Esophagus muscularis mucosa (tissue), 3 donors: ENCODE results near the gene USP25.

Experiments
- CTCF ChIP-seq, 3 experiments: fragments of 200-600 bp in 2 of 3; fragments of 450-650 bp in 1 of 3; sonication (generic) in 2 of 3; IDR thresholded peaks; one replicate each; pipeline ENCODE4 v1.5.1; 2017 to 2019; ENCODE audit warnings: antibody characterized with exemption in 3 of 3, mild to moderate bottlenecking in 2 of 3, moderate library complexity in 1 of 3
- POLR2AphosphoS5 ChIP-seq, 2 donors: sonication (generic); formaldehyde crosslinking; IDR thresholded peaks; one replicate each; pipeline ENCODE4 v1.6.1; 2017; ENCODE audit warnings: antibody characterized with exemption in 2 of 2

- no peak for TF ChIP-seq CTCF (IDR thresholded peaks at IDR 0.05)
- TF ChIP-seq POLR2AphosphoS5 (IDR thresholded peaks at IDR 0.05) = no peak
These were observed 47.4 kb upstream of the USP25 start for GRCh38 chr21:15682186-15682895.
